ENCODE data around the gene ATG14.

Gene ATG14

GRCh38 chr14:55347748-55348147 lies 63.9 kb downstream of the ATG14 start:
- DNase-seq = no peak

- no peak for DNase-seq
Measured at GRCh38 chr14:55347040-55347439, 64.6 kb downstream of the ATG14 start.

- DNase-seq = peak; percentile 42
Measured at GRCh38 chr14:55344582-55345163, 67.0 kb downstream of the ATG14 start.

- no peak for DNase-seq
Measured at GRCh38 chr14:55341781-55342180, 69.8 kb downstream of the ATG14 start.

- no peak for DNase-seq
Measured at GRCh38 chr14:55340482-55340881, 71.1 kb downstream of the ATG14 start.

GRCh38 chr14:55339770-55340169 lies 71.9 kb downstream of the ATG14 start:
- DNase-seq = no peak

- DNase-seq = no peak
Measured at GRCh38 chr14:55336691-55337090, 74.9 kb downstream of the ATG14 start.

- no peak for DNase-seq
Measured at GRCh38 chr14:55336162-55336561, 75.5 kb downstream of the ATG14 start.

- DNase-seq = no peak
Measured at GRCh38 chr14:55333711-55334485, 77.7 kb downstream of the ATG14 start.

- no peak for DNase-seq
Measured at GRCh38 chr14:55332654-55333570, 78.7 kb downstream of the ATG14 start.

- DNase-seq = no peak
Measured at GRCh38 chr14:55329999-55330710, 81.5 kb downstream of the ATG14 start.

- DNase-seq = no peak
Measured at GRCh38 chr14:55328317-55328716, 83.3 kb downstream of the ATG14 start.

GRCh38 chr14:55327179-55327578 lies 84.5 kb downstream of the ATG14 start:
- no peak for DNase-seq

- DNase-seq = no peak
Measured at GRCh38 chr14:55324812-55325211, 86.8 kb downstream of the ATG14 start.

GRCh38 chr14:55323910-55324309 lies 87.7 kb downstream of the ATG14 start:
- no peak for DNase-seq

- DNase-seq = no peak
Measured at GRCh38 chr14:55318694-55319093, 92.9 kb downstream of the ATG14 start.

- DNase-seq = no peak
Measured at GRCh38 chr14:55317542-55318306, 93.9 kb downstream of the ATG14 start.

GRCh38 chr14:55316564-55316963 lies 95.1 kb downstream of the ATG14 start:
- DNase-seq = no peak

Measured in DMS153 (cell line).